Measurements from ENCODE around the gene ADAM17.

Gene ADAM17

GRCh38 chr2:9465170-9465569 lies 90.5 kb downstream of the ADAM17 start:
- no peak for DNase-seq

DNA sequence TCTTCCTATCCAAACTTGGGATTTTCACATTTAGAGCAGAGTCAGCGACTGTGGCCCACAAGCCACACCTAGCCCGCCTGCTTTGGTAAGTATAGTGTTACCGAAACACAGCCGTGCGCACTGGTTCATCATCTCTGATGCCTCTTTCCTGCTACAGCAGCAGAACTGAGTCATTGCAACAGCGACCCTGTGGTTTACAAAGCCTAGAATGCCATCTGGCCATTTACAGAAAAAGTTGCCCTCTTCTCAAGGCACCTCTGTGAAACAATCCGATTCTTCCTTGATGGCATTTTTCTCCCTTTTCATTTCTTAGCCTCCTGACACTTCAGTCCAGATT lies 92.0 kb downstream of the ADAM17 start:
- DNase-seq: no peak

DNA sequence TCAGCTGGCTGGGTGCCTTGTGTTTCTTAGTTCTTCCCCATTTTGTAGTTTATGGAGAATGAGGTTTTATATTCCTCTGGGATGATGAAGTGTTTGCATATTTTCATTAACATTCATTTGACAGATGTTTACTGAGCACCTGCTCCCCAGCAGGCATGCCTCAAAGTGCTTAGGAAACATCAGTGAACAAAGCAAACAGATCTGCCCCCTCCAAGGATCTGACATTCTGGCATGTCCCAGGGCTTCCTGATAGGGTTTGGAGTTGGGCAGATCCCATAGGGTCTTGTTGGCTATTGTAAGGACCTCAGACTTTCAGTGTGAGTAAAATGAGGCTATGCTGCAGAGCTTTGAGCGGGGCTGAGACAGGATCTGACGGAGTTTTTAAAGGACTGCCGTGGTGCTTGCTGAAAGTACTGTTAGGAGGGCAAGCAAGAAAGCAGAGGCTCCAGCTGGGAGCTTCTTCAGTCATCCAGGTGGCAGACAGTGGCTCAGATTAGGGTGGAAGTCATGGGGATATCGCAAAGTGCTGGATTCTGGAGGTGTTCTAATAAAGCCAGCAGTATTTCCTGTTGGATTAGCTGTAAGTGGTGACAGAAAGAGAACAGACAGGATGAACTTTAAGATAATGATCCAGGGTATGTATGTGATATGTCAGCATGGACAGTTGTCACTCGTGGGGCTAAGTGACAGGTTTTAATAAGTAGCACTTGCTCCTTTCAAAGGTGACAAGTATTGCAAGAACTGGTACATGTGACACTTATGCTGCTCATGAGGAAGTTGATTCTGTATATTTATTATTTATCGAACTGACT lies 92.5 kb downstream of the ADAM17 start:
- no peak for DNase-seq

DNA sequence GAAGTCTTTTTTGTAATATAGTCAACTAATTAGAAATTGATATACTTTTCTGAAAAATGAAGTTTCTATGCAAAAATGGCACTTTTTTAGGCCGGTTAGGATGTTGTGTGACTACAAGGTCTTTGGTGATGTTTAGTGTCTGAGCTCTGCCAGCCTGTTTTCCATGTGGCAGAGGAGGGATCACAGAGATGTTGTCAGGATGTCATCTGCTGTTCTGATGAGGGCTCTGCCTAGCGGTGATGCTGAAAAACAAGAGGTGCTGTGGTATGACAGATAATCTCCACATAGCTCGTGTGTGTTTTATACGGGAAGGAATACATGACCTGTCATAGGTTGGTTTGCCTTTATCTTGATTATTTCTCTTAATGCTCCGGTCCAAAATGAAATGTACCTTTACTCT lies 93.3 kb downstream of the ADAM17 start:
- no peak for DNase-seq

GRCh38 chr2:9461079-9461478 lies 94.6 kb downstream of the ADAM17 start:
- no peak for DNase-seq

- no peak for DNase-seq
Observed at GRCh38 chr2:9460441-9461017, 95.1 kb downstream of the ADAM17 start.

GRCh38 chr2:9451231-9451630 lies 104.4 kb downstream of the ADAM17 start:
- no peak for DNase-seq

DNA sequence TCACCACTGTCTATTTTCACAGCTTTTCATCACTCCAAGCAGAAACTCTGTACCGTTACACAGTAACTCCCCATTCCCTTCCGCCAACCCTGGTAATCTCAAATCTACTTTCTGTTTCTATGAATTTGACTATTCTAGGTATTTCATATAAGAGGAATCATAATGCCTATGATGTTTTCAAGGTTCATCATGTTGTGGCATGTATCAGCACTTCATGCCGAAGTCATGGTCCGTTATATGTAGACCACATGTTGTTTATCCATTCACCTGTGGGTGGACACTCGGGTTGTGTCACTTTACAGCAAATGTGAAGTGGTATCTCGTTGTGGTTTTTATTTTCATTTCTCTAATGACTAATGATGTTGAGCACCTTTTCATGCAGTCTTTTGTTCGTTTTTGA lies 110.5 kb downstream of the ADAM17 start:
- no peak for DNase-seq

GRCh38 chr2:9443526-9443925 lies 112.1 kb downstream of the ADAM17 start:
- DNase-seq: no peak

DNA sequence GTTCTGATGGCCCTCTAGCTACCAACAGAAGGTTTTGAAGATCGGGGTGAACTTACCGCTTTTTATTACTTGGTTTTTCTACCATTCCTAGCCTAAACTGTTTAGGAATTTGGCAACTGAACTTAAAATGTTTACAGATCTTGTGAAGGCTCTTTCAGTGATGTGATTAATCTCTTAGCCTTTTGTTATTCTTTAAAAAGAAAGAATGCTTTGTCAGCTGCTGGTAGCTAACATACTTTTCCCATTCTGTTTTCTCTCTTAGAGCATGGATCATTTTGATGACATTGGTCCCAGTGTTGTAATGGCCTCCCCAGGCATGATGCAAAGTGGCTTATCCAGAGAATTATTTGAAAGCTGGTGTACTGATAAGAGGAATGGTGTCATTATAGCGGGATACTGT lies 114.1 kb downstream of the ADAM17 start:
- DNase-seq: no peak

- no peak for DNase-seq
Observed at GRCh38 chr2:9440058-9440727, 115.4 kb downstream of the ADAM17 start.

DNA sequence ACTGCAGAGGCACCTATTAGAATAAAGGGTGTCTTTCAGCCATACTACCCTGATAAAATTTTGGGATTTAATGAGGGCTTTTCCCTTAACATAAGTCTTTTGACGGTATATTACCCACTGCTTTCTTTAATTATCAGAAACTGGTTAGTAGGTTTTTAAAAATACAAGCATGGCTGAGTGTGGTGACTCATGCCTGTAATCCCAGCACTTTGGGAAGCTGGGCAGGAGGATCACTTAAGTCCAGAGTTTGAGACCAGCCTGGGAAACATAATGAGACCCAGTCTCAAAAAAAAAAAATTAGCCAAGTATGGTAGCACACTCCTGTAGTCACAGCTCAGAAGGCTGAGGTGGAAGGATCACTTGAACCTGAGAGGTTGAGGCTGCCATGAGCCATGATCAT lies 116.1 kb downstream of the ADAM17 start:
- DNase-seq: no peak

All from NCI-H146 (cell line).